IMR-90 (cell line): Measurements from ENCODE around the gene GREB1L. TPM values are rescaled to one million over a fixed set of nuclear protein-coding genes. Genes with fewer than 3 reads are reported as not detected.

Source experiments
- ATAC-seq: fragments of 200-7000 bp; cut with Tn5 transposase; 2 replicates; pipeline ENCODE4 v1.9.1; 2020; ENCODE audit warnings: low read depth, mild to moderate bottlenecking, moderate library complexity
- BruUV-seq: library from RNA; stranded (reverse); fragments of 400-500 nt; replicated peaks from 2 replicates; lab custom pipeline; 2021; lab: Mats Ljungman, UMichigan
- CTCF ChIA-PET: fragments of 300-600 bp; formaldehyde crosslinking; extraction: SDS; loops from one replicate; lab custom pipeline; 2021; ENCODE audit warnings: antibody characterized with exemption; lab: Yijun Ruan, JAX
- POLR2A ChIA-PET: fragments of 300-600 bp; sonication (Branson Sonifier 250); formaldehyde crosslinking; loops from one replicate; lab custom pipeline; 2022; ENCODE audit warnings: antibody characterized with exemption; ENCODE audit not compliant: unreplicated experiment; lab: Charles Lee
- DNase-seq: peaks from one replicate; pipeline ENCODE4 v3.0.0; 2013
- H2AFZ ChIP-seq: replicated peaks from 2 replicates; pipeline ENCODE3; 2013; ENCODE audit warnings: low read length, mild to moderate bottlenecking; ENCODE audit not compliant: poor library complexity
- H2AK5ac ChIP-seq: 2 replicates; pipeline ENCODE4 v1.6.1; 2013; ENCODE audit warnings: low read depth, low read length, inconsistent platforms
- H2AK9ac ChIP-seq: replicated peaks from 2 replicates; pipeline ENCODE3; 2013; ENCODE audit warnings: mild to moderate bottlenecking, low read depth, low read length, moderate library complexity; ENCODE audit not compliant: poor library complexity
- H2BK120ac ChIP-seq: 2 replicates; pipeline ENCODE4 v1.6.1; 2013; ENCODE audit warnings: low read depth, low read length, inconsistent platforms
- H2BK15ac ChIP-seq: 3 replicates; pipeline ENCODE4 v1.6.1; 2013; ENCODE audit warnings: low read depth, low read length, inconsistent platforms
- H2BK20ac ChIP-seq: 2 replicates; pipeline ENCODE4 v1.6.1; 2013; ENCODE audit warnings: low read depth, mild to moderate bottlenecking, inconsistent platforms, low read length, moderate library complexity
- H2BK5ac ChIP-seq: 2 replicates; pipeline ENCODE4 v1.6.1; 2013; ENCODE audit warnings: mild to moderate bottlenecking, low read depth, low read length, inconsistent platforms; ENCODE audit not compliant: poor library complexity, severe bottlenecking
- H3K14ac ChIP-seq: replicated peaks from 2 replicates; pipeline ENCODE4 v1.6.1; 2013; ENCODE audit warnings: low read depth, low read length, inconsistent platforms
- H3K18ac ChIP-seq: 2 replicates; pipeline ENCODE4 v1.6.1; 2013; ENCODE audit warnings: low read depth, low read length, control low read depth
- H3K23ac ChIP-seq: 2 replicates; pipeline ENCODE4 v1.6.1; 2013; ENCODE audit warnings: low read depth, low read length, inconsistent platforms
- H3K27ac ChIP-seq: 2 replicates; pipeline ENCODE4 v1.5.1; 2013; ENCODE audit warnings: mild to moderate bottlenecking, control low read depth, low read length; ENCODE audit not compliant: insufficient read depth
- H3K27me3 ChIP-seq: 2 replicates; pipeline ENCODE4 v1.6.1; 2013; ENCODE audit warnings: low read length; ENCODE audit not compliant: control insufficient read depth, insufficient read depth
- H3K36me3 ChIP-seq: 2 replicates; pipeline ENCODE4 v1.6.1; 2013; ENCODE audit warnings: low read length, mixed read lengths; ENCODE audit not compliant: control insufficient read depth, insufficient read depth
- H3K4ac ChIP-seq: 2 replicates; pipeline ENCODE4 v1.6.1; 2013; ENCODE audit warnings: low read depth, low read length, inconsistent platforms
- H3K4me1 ChIP-seq: 2 replicates; pipeline ENCODE4 v1.6.1; 2013; ENCODE audit warnings: low read length, mixed read lengths; ENCODE audit not compliant: control insufficient read depth, insufficient read depth
- H3K4me2 ChIP-seq: 2 replicates; pipeline ENCODE4 v1.6.1; 2013; ENCODE audit warnings: low read depth, mild to moderate bottlenecking, control low read depth, low read length, moderate library complexity
- H3K4me3 ChIP-seq: 2 replicates; pipeline ENCODE4 v1.5.1; 2013; ENCODE audit warnings: low read depth, mild to moderate bottlenecking, control low read depth, low read length, moderate library complexity; ENCODE audit not compliant: insufficient read depth
- H3K56ac ChIP-seq: 2 replicates; pipeline ENCODE4 v1.6.1; 2013; ENCODE audit warnings: low read length, inconsistent platforms; ENCODE audit not compliant: insufficient read depth; ENCODE audit errors: extremely low read depth
- H3K79me1 ChIP-seq, 2 experiments: 2 replicates each; pipeline ENCODE4 v1.6.1; 2013; ENCODE audit warnings: low read length in 2 of 2, inconsistent platforms in 1 of 2, low read depth in 1 of 2
- H3K9ac ChIP-seq: 2 replicates; pipeline ENCODE4 v1.6.1; 2013; ENCODE audit warnings: low read depth, low read length, control low read depth
- H3K9me1 ChIP-seq: 2 replicates; pipeline ENCODE4 v1.6.1; 2013; ENCODE audit warnings: low read length, inconsistent platforms; ENCODE audit not compliant: insufficient read depth
- H3K9me3 ChIP-seq: 2 replicates; pipeline ENCODE4 v1.6.1; 2013; ENCODE audit warnings: low read length; ENCODE audit not compliant: control insufficient read depth, insufficient read depth
- H4K20me1 ChIP-seq: 2 replicates; pipeline ENCODE4 v1.6.1; 2013; ENCODE audit warnings: low read length, inconsistent platforms; ENCODE audit not compliant: insufficient read depth
- H4K5ac ChIP-seq: 2 replicates; pipeline ENCODE4 v1.6.1; 2013; ENCODE audit warnings: mild to moderate bottlenecking, low read depth, low read length, control low read depth
- H4K8ac ChIP-seq, 2 experiments: 2 replicates each; pipeline ENCODE4 v1.6.1; 2013; ENCODE audit warnings: low read depth in 2 of 2, low read length in 2 of 2, control low read depth in 1 of 2, inconsistent platforms in 1 of 2
- H4K91ac ChIP-seq: 2 replicates; pipeline ENCODE4 v1.6.1; 2013; ENCODE audit warnings: low read depth, low read length, inconsistent platforms; ENCODE audit not compliant: insufficient read depth
- BHLHE40 ChIP-seq: fragments of 150-350 bp; IDR thresholded peaks from 2 replicates; pipeline ENCODE4 v1.6.1; 2016; ENCODE audit warnings: mild to moderate bottlenecking, low read depth, low read length
- CEBPB ChIP-seq: IDR thresholded peaks from 2 replicates; pipeline ENCODE4 v1.6.1; 2012; ENCODE audit warnings: low read depth, low read length, improper control_type of control experiment
- FOS ChIP-seq: fragments of 150-350 bp; IDR thresholded peaks from 2 replicates; pipeline ENCODE4 v1.6.1; 2016; ENCODE audit warnings: low read depth, low read length
- MXI1 ChIP-seq: IDR thresholded peaks from 2 replicates; pipeline ENCODE4 v1.6.1; 2012; ENCODE audit warnings: low read depth, mild to moderate bottlenecking, low read length, moderate library complexity, borderline replicate concordance
- WGBS, 2 experiments: methylation state at CpG; one replicate each; pipeline versions ENCODE4 v1.1.5 to v1.1.7; 2013; ENCODE audit warnings: missing lambda C conversion rate in 2 of 2; ENCODE audit not compliant: insufficient read length in 1 of 2; ENCODE audit errors: extremely low coverage in 2 of 2; 5-methylcytosine and 5-hydroxymethylcytosine counted together
- dilution Hi-C: fragments of 300-500 bp; cut with HindIII; formaldehyde crosslinking; loops from one replicate; pipeline ENCODE4 v1.14.3; 2018; ENCODE audit warnings: low sequenced_read_pairs; ENCODE audit not compliant: unreplicated experiment
- in situ Hi-C: fragments of 300-500 bp; cut with MboI; formaldehyde crosslinking; loops from 3 replicates; pipeline ENCODE4 v1.14.3; 2019; ENCODE audit warnings: low sequenced_read_pairs, inconsistent platforms, mixed read lengths
- intact Hi-C: fragments of 100-400 bp; cut with micrococcal nuclease; formaldehyde crosslinking; loops from 2 replicates; pipeline ENCODE4 v1.10.0; 2022
- polyA plus RNA-seq, 3 experiments: library from polyadenylated mRNA; depleted of rRNA; stranded (reverse); fragments of >200 nt; gene quantifications; 2 replicates each; pipeline ENCODE4 v1.2.3, GENCODE V29; 2012; ENCODE audit warnings: low replicate concordance in 1 of 3
- total RNA-seq: library from RNA; depleted of rRNA; stranded (reverse); fragments of >200 nt; gene quantifications from 2 replicates; pipeline ENCODE4 v1.2.3, GENCODE V29; 2012

GREB1L gene
- total and polyA plus RNA-seq, 2 of the 4 experiments (the other 2 are of a cell fraction) = under 0.01 to 0.02 TPM

DNA sequence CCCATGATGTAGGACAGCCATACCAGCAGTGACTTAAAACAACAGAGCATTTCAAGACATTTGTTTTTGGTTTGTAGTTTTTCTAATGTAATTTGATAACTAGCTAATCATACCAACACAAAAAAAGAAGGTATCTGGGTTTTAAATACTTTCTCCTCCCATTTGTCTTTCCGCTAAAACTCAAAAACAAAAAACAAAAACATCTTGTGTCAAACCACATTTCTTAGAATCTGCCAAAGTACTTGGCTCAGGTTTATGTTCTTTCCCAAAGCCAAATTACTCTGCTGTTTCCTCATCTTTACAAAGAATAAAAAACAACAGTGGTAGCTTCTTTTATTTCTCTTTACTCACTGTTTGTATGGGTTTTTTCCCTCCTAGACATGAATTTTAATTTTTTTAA lies 71.5 kb downstream of the GREB1L start:
- Histone ChIP-seq H2BK20ac (no peak overlapping the region), H3K9me1 (no peaks in the 10 kb centered on the region), H4K20me1 (no peaks in the 10 kb centered on the region), H3K56ac (no peak overlapping the region), H2AK9ac (no peak overlapping the region), H3K18ac (no peak overlapping the region), H3K4ac (no peak overlapping the region), H4K5ac (no peak overlapping the region), H3K4me2 (no peak overlapping the region), H4K8ac (no peak overlapping the region), H3K4me3 (no peak overlapping the region), H2BK120ac (no peak overlapping the region), H3K23ac (no peak overlapping the region), H3K9me3 (no peaks in the 10 kb centered on the region), H3K27me3 (peaks cover 4% of the 10 kb centered on the region), H3K9ac (no peak overlapping the region), H3K14ac (no peak overlapping the region), H2AFZ (no peak overlapping the region), H3K36me3 (no peaks in the 10 kb centered on the region), H2BK5ac (no peak overlapping the region), H2BK15ac (no peak overlapping the region), H3K27ac (no peak overlapping the region), H3K4me1 (no peaks in the 10 kb centered on the region), H4K91ac (no peak overlapping the region), H2AK5ac (no peak overlapping the region), H3K79me1 (no peaks in the 10 kb centered on the region)
- ATAC-seq = no peak
- TF ChIP-seq FOS = no peak
- no peak for TF ChIP-seq MXI1
- no peak for TF ChIP-seq CEBPB
- TF ChIP-seq BHLHE40 = no peak
- DNase-seq = no peak
- intact Hi-C loops (no loop called here), dilution Hi-C loops (no loop called here), in situ Hi-C loops (no loop called here)
- WGBS, 2 experiments = no CpG with 5 or more reads among the region's 1 CpG
- POLR2A ChIA-PET = no interaction called here
- no TSS peak for BruUV-seq
- CTCF ChIA-PET = interaction anchor here (1.2 kb wide), 1 partner anchor 41 kb away, joined by 4 read pairs; no protein-coding TSS in a partner anchor
